ENCODE results near the gene TEAD4. TPM values are rescaled to one million over a fixed set of nuclear protein-coding genes. Genes with fewer than 3 reads are reported as not detected.

TEAD4 gene
- total and polyA plus RNA-seq, 4 donors, result 0.79 to 3.8 (median 2.8) TPM

DNA sequence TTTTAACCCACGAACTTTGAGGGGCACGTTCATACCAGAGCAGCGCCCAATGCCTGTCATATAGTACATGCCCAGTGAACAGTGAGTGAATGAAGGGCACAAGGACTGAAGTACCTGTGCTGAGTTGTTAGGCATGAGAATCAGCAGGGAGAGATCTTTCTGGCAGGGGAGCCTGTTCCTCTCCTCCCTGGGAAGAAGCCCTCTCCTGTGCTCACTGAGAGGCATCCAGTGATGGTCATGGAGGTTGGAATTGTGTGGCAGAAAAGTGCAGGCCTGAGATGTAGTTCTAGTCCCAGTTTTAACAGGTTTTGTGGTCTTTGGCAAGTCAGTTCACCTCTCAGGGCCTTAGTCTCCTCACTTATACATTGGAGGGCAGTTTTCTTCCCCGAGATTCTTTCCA is 20.6 kb downstream of the TEAD4 start:
- 89% methylated on average over 4 of the region's 4 CpGs for WGBS
- Histone ChIP-seq H3K4me1 (ENCODE audit: control insufficient read depth in 4 of 4, insufficient read depth in 4 of 4, low read length in 3 of 4) (no peaks in the 10 kb centered on the region), H3K9me3 (ENCODE audit: control insufficient read depth in 4 of 4, low read length in 3 of 4) (no peaks in the 10 kb centered on the region), H3K9ac (ENCODE audit: low read depth in 1 of 2, low read length in 2 of 2) (no peak overlapping the region), H3K4me3 (ENCODE audit: low read depth in 1 of 3, low read length in 3 of 3) (no peak overlapping the region), H3K27ac (ENCODE audit: low read depth in 1 of 2, low read length in 2 of 2) (no peak overlapping the region), H3K36me3 (ENCODE audit: control insufficient read depth in 4 of 4, insufficient read depth in 3 of 4, low read depth in 1 of 4, low read length in 3 of 4) (no peaks in the 10 kb centered on the region), H3K27me3 (ENCODE audit: control insufficient read depth in 4 of 4, insufficient read depth in 4 of 4, low read length in 3 of 4) (no peaks in the 10 kb centered on the region)
- DNase-seq (ENCODE audit: low spot score), result no peak
- TF ChIP-seq NR2F2 (IDR thresholded peaks at IDR 0.05) (no peak), GABPA (IDR thresholded peaks at IDR 0.05 in 1 of 2, conservative IDR thresholded peaks at IDR 0.05 in 1 of 2) (no peak), RXRA (IDR thresholded peaks at IDR 0.05) (no peak), HNF4G (IDR thresholded peaks at IDR 0.05) (no peak), YY1 (IDR thresholded peaks at IDR 0.05) (no peak), SP1 (IDR thresholded peaks at IDR 0.05) (no peak), FOXA2 (IDR thresholded peaks at IDR 0.05) (no peak), RAD21 (IDR thresholded peaks at IDR 0.05) (no peak), FOXA1 (IDR thresholded peaks at IDR 0.05) (no peak)
- TF ChIP-seq, protein P1, sequence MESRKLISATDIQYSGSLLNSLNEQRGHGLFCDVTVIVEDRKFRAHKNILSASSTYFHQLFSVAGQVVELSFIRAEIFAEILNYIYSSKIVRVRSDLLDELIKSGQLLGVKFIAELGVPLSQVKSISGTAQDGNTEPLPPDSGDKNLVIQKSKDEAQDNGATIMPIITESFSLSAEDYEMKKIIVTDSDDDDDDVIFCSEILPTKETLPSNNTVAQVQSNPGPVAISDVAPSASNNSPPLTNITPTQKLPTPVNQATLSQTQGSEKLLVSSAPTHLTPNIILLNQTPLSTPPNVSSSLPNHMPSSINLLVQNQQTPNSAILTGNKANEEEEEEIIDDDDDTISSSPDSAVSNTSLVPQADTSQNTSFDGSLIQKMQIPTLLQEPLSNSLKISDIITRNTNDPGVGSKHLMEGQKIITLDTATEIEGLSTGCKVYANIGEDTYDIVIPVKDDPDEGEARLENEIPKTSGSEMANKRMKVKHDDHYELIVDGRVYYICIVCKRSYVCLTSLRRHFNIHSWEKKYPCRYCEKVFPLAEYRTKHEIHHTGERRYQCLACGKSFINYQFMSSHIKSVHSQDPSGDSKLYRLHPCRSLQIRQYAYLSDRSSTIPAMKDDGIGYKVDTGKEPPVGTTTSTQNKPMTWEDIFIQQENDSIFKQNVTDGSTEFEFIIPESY (IDR thresholded peaks at IDR 0.05), result no peak
- TF ChIP-seq, protein P2, sequence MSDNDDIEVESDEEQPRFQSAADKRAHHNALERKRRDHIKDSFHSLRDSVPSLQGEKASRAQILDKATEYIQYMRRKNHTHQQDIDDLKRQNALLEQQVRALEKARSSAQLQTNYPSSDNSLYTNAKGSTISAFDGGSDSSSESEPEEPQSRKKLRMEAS (IDR thresholded peaks at IDR 0.05), result no peak
- TF ChIP-seq, protein P3, sequence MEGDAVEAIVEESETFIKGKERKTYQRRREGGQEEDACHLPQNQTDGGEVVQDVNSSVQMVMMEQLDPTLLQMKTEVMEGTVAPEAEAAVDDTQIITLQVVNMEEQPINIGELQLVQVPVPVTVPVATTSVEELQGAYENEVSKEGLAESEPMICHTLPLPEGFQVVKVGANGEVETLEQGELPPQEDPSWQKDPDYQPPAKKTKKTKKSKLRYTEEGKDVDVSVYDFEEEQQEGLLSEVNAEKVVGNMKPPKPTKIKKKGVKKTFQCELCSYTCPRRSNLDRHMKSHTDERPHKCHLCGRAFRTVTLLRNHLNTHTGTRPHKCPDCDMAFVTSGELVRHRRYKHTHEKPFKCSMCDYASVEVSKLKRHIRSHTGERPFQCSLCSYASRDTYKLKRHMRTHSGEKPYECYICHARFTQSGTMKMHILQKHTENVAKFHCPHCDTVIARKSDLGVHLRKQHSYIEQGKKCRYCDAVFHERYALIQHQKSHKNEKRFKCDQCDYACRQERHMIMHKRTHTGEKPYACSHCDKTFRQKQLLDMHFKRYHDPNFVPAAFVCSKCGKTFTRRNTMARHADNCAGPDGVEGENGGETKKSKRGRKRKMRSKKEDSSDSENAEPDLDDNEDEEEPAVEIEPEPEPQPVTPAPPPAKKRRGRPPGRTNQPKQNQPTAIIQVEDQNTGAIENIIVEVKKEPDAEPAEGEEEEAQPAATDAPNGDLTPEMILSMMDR (IDR thresholded peaks at IDR 0.05; ENCODE audit: low read depth, low read length, missing input control), result no peak
- TF ChIP-seq, protein P4, sequence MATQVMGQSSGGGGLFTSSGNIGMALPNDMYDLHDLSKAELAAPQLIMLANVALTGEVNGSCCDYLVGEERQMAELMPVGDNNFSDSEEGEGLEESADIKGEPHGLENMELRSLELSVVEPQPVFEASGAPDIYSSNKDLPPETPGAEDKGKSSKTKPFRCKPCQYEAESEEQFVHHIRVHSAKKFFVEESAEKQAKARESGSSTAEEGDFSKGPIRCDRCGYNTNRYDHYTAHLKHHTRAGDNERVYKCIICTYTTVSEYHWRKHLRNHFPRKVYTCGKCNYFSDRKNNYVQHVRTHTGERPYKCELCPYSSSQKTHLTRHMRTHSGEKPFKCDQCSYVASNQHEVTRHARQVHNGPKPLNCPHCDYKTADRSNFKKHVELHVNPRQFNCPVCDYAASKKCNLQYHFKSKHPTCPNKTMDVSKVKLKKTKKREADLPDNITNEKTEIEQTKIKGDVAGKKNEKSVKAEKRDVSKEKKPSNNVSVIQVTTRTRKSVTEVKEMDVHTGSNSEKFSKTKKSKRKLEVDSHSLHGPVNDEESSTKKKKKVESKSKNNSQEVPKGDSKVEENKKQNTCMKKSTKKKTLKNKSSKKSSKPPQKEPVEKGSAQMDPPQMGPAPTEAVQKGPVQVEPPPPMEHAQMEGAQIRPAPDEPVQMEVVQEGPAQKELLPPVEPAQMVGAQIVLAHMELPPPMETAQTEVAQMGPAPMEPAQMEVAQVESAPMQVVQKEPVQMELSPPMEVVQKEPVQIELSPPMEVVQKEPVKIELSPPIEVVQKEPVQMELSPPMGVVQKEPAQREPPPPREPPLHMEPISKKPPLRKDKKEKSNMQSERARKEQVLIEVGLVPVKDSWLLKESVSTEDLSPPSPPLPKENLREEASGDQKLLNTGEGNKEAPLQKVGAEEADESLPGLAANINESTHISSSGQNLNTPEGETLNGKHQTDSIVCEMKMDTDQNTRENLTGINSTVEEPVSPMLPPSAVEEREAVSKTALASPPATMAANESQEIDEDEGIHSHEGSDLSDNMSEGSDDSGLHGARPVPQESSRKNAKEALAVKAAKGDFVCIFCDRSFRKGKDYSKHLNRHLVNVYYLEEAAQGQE (IDR thresholded peaks at IDR 0.05), result no peak
- TF ChIP-seq, protein P5, sequence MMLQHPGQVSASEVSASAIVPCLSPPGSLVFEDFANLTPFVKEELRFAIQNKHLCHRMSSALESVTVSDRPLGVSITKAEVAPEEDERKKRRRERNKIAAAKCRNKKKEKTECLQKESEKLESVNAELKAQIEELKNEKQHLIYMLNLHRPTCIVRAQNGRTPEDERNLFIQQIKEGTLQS (IDR thresholded peaks at IDR 0.05), result no peak

DNA sequence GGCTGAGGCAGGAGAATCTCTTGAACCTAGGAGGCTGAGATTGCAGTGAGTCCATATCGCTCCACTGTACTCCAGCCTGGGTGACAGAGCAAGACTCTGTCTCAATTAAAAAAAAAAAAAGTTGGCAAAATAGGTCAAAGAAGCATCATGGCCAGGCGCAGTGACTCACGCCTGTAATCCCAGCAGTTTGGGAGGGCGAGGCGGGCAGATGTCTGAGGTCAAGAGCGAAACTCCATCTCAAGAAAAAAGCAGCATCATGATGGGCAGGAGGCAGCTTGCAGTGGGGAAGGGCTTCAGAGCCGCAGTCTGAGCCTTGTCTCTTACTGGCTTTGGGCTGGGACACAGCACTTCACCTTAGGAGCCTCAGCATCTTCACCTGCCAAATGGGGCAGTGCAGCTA is 21.4 kb downstream of the TEAD4 start:
- Histone ChIP-seq H3K36me3 (ENCODE audit: control insufficient read depth in 4 of 4, insufficient read depth in 3 of 4, low read depth in 1 of 4, low read length in 3 of 4) (no peaks in the 10 kb centered on the region), H3K4me3 (ENCODE audit: low read depth in 1 of 3, low read length in 3 of 3) (no peak overlapping the region), H3K9ac (ENCODE audit: low read depth in 1 of 2, low read length in 2 of 2) (no peak overlapping the region), H3K27ac (ENCODE audit: low read depth in 1 of 2, low read length in 2 of 2) (no peak overlapping the region), H3K4me1 (ENCODE audit: control insufficient read depth in 4 of 4, insufficient read depth in 4 of 4, low read length in 3 of 4) (no peaks in the 10 kb centered on the region), H3K9me3 (ENCODE audit: control insufficient read depth in 4 of 4, low read length in 3 of 4) (no peaks in the 10 kb centered on the region), H3K27me3 (ENCODE audit: control insufficient read depth in 4 of 4, insufficient read depth in 4 of 4, low read length in 3 of 4) (no peaks in the 10 kb centered on the region)
- TF ChIP-seq JUND (IDR thresholded peaks at IDR 0.05) (no peak), FOXA1 (IDR thresholded peaks at IDR 0.05) (no peak), RAD21 (IDR thresholded peaks at IDR 0.05) (no peak), TAF1 (conservative IDR thresholded peaks at IDR 0.05) (no peak)
- 83% methylated on average over 7 of the region's 7 CpGs for WGBS
- no peak for DNase-seq (ENCODE audit: low spot score)

Measured in liver (tissue), 9 donors.